Measurements from ENCODE around the gene PTPRM. TPM values are rescaled to one million over a fixed set of nuclear protein-coding genes. Genes with fewer than 3 reads are reported as not detected.

PTPRM gene
- total RNA-seq, 2 experiments from 2014 or later, result 2.1 to 3.0 TPM

DNA sequence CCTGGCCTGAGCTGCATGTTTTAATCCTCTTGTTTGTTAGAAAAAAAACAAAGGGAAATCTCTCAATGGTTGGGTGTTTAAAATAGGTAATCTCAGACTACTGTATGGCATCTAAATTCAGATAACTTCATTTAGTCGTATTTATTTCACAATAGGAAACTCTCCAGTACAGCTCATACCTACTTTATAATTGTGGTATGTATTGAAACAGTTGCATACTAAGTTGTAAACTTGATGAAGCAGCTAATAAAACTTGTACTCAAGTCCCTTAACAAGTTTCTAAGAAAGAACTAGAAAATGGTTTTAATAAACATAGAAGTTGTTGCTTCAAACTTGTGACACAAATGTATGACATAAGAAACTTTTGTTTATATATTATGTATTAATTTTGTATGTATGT, 334.5 kb downstream of the PTPRM start:
- Mint-ChIP-seq H3K36me3 (ENCODE audit: low read depth) (no peaks in the 10 kb centered on the region), H3K4me3 (no peak overlapping the region), H3K9me3 (no peaks in the 10 kb centered on the region), H3K4me1 (ENCODE audit: low read depth) (no peaks in the 10 kb centered on the region), H3K27ac (no peak overlapping the region), H3K27me3 (no peaks in the 10 kb centered on the region)
- intact Hi-C loops (cut with micrococcal nuclease), result no loop called here
- ATAC-seq, result no peak
- TF ChIP-seq, protein P1, sequence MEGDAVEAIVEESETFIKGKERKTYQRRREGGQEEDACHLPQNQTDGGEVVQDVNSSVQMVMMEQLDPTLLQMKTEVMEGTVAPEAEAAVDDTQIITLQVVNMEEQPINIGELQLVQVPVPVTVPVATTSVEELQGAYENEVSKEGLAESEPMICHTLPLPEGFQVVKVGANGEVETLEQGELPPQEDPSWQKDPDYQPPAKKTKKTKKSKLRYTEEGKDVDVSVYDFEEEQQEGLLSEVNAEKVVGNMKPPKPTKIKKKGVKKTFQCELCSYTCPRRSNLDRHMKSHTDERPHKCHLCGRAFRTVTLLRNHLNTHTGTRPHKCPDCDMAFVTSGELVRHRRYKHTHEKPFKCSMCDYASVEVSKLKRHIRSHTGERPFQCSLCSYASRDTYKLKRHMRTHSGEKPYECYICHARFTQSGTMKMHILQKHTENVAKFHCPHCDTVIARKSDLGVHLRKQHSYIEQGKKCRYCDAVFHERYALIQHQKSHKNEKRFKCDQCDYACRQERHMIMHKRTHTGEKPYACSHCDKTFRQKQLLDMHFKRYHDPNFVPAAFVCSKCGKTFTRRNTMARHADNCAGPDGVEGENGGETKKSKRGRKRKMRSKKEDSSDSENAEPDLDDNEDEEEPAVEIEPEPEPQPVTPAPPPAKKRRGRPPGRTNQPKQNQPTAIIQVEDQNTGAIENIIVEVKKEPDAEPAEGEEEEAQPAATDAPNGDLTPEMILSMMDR (IDR thresholded peaks at IDR 0.05), result no peak
- ChIA-PET POLR2A (no interaction called here), CTCF (interaction anchor here (1.1 kb wide), 1 partner anchor 46 kb away, joined by 3 read pairs; no protein-coding TSS in a partner anchor)
- DNase-seq, result no peak

DNA sequence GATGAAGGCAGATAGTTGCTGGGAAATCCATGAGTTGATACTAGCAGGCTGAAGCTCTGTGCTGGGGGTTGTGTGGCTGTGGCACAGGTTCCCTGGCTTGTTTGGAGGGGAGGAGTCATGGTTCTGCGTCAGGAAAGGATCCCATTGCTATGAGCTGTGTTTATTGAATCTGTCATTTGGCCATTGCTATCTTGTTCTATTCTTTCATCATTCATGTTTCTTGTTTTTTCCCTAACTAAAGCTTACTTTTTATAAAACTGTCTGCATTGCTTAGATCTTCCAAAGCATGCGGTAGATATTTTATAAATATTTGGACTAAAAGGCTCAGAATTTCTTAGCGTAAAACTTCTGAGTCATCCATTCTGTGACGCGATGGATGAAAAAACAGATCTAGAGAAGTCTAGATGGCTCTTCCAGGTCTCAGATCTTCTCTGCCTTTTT, 335.3 kb downstream of the PTPRM start:
- intact Hi-C loops (cut with micrococcal nuclease), result no loop called here
- ChIA-PET CTCF (interaction anchor here (0.7 to 1.1 kb wide), 2 partner anchors 45 to 229 kb away, joined by 3 read pairs; no protein-coding TSS in a partner anchor), POLR2A (no interaction called here)
- Mint-ChIP-seq H3K4me3 (no peak overlapping the region), H3K9me3 (no peaks in the 10 kb centered on the region), H3K36me3 (ENCODE audit: low read depth) (no peaks in the 10 kb centered on the region), H3K27me3 (no peaks in the 10 kb centered on the region), H3K27ac (no peak overlapping the region), H3K4me1 (ENCODE audit: low read depth) (no peaks in the 10 kb centered on the region)
- ATAC-seq, result no peak
- TF ChIP-seq, protein P1 (IDR thresholded peaks at IDR 0.05), result no peak
- DNase-seq, result no peak

DNA sequence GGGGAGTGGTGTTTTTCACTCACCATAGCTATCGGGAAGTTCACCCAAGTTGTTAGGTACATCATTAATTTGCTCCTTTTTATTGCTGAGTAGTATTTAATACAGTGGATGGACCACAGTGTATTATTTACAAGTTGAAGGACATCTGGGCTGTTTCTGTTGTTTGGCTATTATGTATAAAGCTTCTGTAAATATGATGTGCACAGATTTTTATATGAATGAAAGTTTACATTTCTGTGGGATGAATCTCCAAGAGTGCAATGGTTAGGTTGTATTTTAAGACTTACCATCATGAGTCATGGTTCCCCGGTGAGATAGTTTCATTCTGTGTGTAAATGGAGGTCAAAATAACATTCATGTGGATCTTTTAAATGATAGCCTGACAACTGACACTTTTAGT, 337.4 kb downstream of the PTPRM start:
- no peaks in the 10 kb centered on the region for H3K9me3 Mint-ChIP-seq
- no peak for ATAC-seq
- ChIA-PET CTCF (no interaction called here), POLR2A (no interaction called here)
- no peaks in the 10 kb centered on the region for H3K36me3 Mint-ChIP-seq (ENCODE audit: low read depth)
- no peak overlapping the region for H3K27ac Mint-ChIP-seq
- no peak overlapping the region for H3K4me3 Mint-ChIP-seq
- no peaks in the 10 kb centered on the region for H3K27me3 Mint-ChIP-seq
- no peak for DNase-seq
- intact Hi-C loops (cut with micrococcal nuclease), result no loop called here
- no peaks in the 10 kb centered on the region for H3K4me1 Mint-ChIP-seq (ENCODE audit: low read depth)
- TF ChIP-seq, protein P1 (IDR thresholded peaks at IDR 0.05), result no peak

DNA sequence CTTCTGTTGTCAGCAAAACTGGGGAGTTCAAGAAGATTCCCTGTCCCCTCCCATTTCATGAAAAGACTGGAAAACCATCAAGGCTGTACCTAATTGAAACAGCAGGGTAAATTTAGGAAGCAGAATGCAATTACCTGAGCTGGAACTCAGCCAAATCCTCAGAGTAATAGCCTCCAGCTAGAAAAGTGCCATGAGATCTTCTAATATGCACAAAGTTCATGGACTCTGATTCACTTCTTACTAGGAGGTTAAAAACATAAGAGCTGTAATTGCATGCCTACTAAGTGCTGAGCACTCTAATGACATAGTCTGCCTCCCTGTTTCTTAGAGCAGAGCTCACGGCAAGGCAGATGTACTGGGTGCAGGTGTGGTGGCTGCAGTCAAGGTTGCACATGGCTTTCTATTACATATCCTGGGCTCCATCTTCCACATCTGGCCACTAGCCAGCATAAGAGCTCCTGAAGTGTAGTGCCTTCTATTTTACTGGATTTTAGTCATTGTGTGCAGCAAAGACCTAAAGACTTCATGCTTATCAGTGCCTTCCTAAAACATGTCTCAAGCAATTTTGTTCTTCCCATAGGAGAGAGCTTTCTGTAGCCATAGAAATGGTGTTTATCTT, 341.7 kb downstream of the PTPRM start:
- H3K4me1 Mint-ChIP-seq (ENCODE audit: low read depth), result no peaks in the 10 kb centered on the region
- DNase-seq (no peak), ATAC-seq (no peak)
- ChIA-PET CTCF (interaction anchor here (1.3 kb wide), 2 partner anchors 35 to 50 kb away, joined by 3 read pairs; no protein-coding TSS in a partner anchor), POLR2A (no interaction called here)
- TF ChIP-seq, protein P1 (IDR thresholded peaks at IDR 0.05), result no peak
- intact Hi-C loops (cut with micrococcal nuclease), result no loop called here
- H3K36me3 Mint-ChIP-seq (ENCODE audit: low read depth), result no peaks in the 10 kb centered on the region
- no peak overlapping the region for H3K27ac Mint-ChIP-seq
- no peak overlapping the region for H3K4me3 Mint-ChIP-seq
- no peaks in the 10 kb centered on the region for H3K9me3 Mint-ChIP-seq
- H3K27me3 Mint-ChIP-seq, result no peaks in the 10 kb centered on the region

DNA sequence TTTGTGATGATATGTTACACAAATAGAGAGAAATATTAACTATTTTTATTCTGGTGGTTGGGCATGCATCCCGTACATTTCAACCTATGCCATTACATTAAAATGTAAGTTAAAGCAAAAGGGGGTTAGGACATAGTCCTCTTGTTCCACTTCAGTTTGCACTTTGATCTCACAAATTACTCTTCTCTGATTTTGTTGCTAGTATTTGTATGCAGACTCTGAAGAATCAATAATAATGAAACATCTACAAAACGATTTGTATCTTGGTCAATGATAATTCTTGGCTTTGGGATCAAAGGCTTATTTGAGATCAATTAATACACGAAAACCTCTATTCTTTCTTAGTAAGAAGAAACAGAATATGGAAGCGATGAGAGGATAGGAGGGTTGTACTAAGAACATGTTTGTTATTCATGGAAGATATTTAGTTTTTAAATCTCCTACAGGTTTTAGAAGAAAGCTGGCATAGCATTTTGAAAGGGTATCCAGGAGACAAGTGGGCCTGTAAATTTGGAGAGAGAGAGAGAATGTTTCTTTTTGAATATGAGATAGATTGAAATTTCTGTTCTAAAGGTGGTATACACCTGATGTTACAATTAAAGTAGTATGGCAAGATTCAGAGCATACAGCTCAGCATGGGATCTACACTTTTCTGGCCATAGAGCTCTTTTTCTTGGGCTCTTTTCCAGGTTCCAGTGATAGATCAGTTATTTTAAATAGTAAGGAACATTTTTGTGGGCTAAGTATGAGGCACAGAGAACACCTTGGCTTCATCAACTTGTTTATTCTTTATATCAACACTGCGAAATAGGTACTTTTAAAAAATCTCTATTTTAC, 347.9 kb downstream of the PTPRM start:
- TF ChIP-seq, protein P1 (IDR thresholded peaks at IDR 0.05), result no peak
- no peak for DNase-seq
- H3K27ac Mint-ChIP-seq, result no peak overlapping the region
- intact Hi-C loops (cut with micrococcal nuclease), result no loop called here
- no peaks in the 10 kb centered on the region for H3K4me1 Mint-ChIP-seq (ENCODE audit: low read depth)
- ChIA-PET POLR2A (no interaction called here), CTCF (no interaction called here)
- H3K36me3 Mint-ChIP-seq (ENCODE audit: low read depth), result no peaks in the 10 kb centered on the region
- peaks cover 4% of the 10 kb centered on the region for H3K9me3 Mint-ChIP-seq
- no peaks in the 10 kb centered on the region for H3K27me3 Mint-ChIP-seq
- H3K4me3 Mint-ChIP-seq, result no peak overlapping the region
- ATAC-seq, result no peak

Data from activated CD8-positive, alpha-beta T cell treated with anti-CD3 and anti-CD28 coated beads for 36 hours (primary cell).